WTC11 (cell line): ENCODE results near the gene CLIC3. TPM values are rescaled to one million over a fixed set of nuclear protein-coding genes. Genes with fewer than 3 reads are reported as not detected.

Experiments
- CREM ChIP-seq: sonication (generic); formaldehyde crosslinking; IDR thresholded peaks from 2 replicates; pipeline ENCODE4 v1.8.1; 2022; ENCODE audit warnings: mild to moderate bottlenecking, missing genetic modification reagents, moderate library complexity
- CTCF ChIP-seq: fragments of 200-600 bp; IDR thresholded peaks from 2 replicates; pipeline ENCODE4 v1.8.0; 2022; ENCODE audit warnings: antibody characterized with exemption
- FOXP4 ChIP-seq: sonication (generic); formaldehyde crosslinking; IDR thresholded peaks from 2 replicates; pipeline ENCODE4 v1.8.0; 2022; ENCODE audit warnings: mild to moderate bottlenecking, missing genetic modification reagents
- GTF2I ChIP-seq: fragments of 250-450 bp; sonication (Bioruptor Pico); conservative IDR thresholded peaks from 2 replicates; pipeline ENCODE4 v1.4.0; 2021; ENCODE audit warnings: mild to moderate bottlenecking
- MXD4 ChIP-seq: fragments of 250-450 bp; sonication (Bioruptor Pico); IDR thresholded peaks from 2 replicates; pipeline ENCODE4 v1.8.0; 2021; ENCODE audit warnings: mild to moderate bottlenecking, moderate library complexity, borderline replicate concordance
- PRRX2 ChIP-seq: fragments of 250-450 bp; sonication (Bioruptor Pico); IDR thresholded peaks from 2 replicates; pipeline ENCODE4 v1.8.0; 2021; ENCODE audit warnings: mild to moderate bottlenecking
- ZNF232 ChIP-seq: sonication (generic); formaldehyde crosslinking; IDR thresholded peaks from 2 replicates; pipeline ENCODE4 v1.8.0; 2022; ENCODE audit warnings: mild to moderate bottlenecking, missing genetic modification reagents
- ZNF263 ChIP-seq: sonication (generic); formaldehyde crosslinking; IDR thresholded peaks from 2 replicates; pipeline ENCODE4 v1.8.1; 2022; ENCODE audit warnings: low read depth, mild to moderate bottlenecking, moderate library complexity, missing genetic modification reagents
- ZNF425 ChIP-seq: fragments of 250-450 bp; sonication (Bioruptor Pico); conservative IDR thresholded peaks from 2 replicates; pipeline ENCODE4 v1.9.0; 2021; ENCODE audit warnings: mild to moderate bottlenecking
- ZSCAN18 ChIP-seq: fragments of 250-450 bp; sonication (Bioruptor Pico); IDR thresholded peaks from 2 replicates; pipeline ENCODE4 v2.1.2; 2022; ENCODE audit warnings: mild to moderate bottlenecking, moderate library complexity
- total RNA-seq: library from RNA; stranded (reverse); gene quantifications from 3 replicates; pipeline ENCODE4 v1.2.3, GENCODE V29; 2021
- TF ChIP-seq, protein P1 (sequence below): sonication (generic); formaldehyde crosslinking; conservative IDR thresholded peaks from 2 replicates; pipeline ENCODE4 v1.8.1; 2022; ENCODE audit warnings: mild to moderate bottlenecking, missing genetic modification reagents
- TF ChIP-seq, protein P2 (sequence below): sonication (generic); formaldehyde crosslinking; IDR thresholded peaks from 2 replicates; pipeline ENCODE4 v1.8.1; 2023; ENCODE audit warnings: mild to moderate bottlenecking, missing genetic modification reagents
- TF ChIP-seq, protein P3 (sequence below): sonication (generic); formaldehyde crosslinking; IDR thresholded peaks from 2 replicates; pipeline ENCODE4 v1.8.1; 2023; ENCODE audit warnings: mild to moderate bottlenecking, missing genetic modification reagents
- TF ChIP-seq, protein P4 (sequence below): sonication (generic); formaldehyde crosslinking; IDR thresholded peaks from 2 replicates; pipeline ENCODE4 v1.8.0; 2023; ENCODE audit warnings: missing genetic modification reagents
- TF ChIP-seq, protein P5 (sequence below): sonication (generic); formaldehyde crosslinking; IDR thresholded peaks from 2 replicates; pipeline ENCODE4 v1.8.0; 2022; ENCODE audit warnings: mild to moderate bottlenecking, missing genetic modification reagents

Gene CLIC3
- total RNA-seq, 1 experiment from 2014 or later = 0.31 TPM

GRCh38 chr9:136991993-136992818, 4.2 kb downstream of the CLIC3 start, which contains the start of gene PAXX (continued):
- TF ChIP-seq CREM (CRISPR knock-in tag) (no peak), ZSCAN18 (CRISPR knock-in tag) (no peak), ZNF263 (no peak), PRRX2 (CRISPR knock-in tag) (no peak), FOXP4 (CRISPR knock-in tag) (no peak), MXD4 (CRISPR knock-in tag) (no peak), ZNF425 (CRISPR knock-in tag) (no peak), ZNF232 (no peak), CTCF (no peak), GTF2I (CRISPR knock-in tag) (no peak)
- TF ChIP-seq, protein P1, sequence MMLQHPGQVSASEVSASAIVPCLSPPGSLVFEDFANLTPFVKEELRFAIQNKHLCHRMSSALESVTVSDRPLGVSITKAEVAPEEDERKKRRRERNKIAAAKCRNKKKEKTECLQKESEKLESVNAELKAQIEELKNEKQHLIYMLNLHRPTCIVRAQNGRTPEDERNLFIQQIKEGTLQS = no peak
- TF ChIP-seq, protein P2, sequence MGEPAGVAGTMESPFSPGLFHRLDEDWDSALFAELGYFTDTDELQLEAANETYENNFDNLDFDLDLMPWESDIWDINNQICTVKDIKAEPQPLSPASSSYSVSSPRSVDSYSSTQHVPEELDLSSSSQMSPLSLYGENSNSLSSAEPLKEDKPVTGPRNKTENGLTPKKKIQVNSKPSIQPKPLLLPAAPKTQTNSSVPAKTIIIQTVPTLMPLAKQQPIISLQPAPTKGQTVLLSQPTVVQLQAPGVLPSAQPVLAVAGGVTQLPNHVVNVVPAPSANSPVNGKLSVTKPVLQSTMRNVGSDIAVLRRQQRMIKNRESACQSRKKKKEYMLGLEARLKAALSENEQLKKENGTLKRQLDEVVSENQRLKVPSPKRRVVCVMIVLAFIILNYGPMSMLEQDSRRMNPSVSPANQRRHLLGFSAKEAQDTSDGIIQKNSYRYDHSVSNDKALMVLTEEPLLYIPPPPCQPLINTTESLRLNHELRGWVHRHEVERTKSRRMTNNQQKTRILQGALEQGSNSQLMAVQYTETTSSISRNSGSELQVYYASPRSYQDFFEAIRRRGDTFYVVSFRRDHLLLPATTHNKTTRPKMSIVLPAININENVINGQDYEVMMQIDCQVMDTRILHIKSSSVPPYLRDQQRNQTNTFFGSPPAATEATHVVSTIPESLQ (CRISPR knock-in tag) = no peak
- TF ChIP-seq, protein P3, sequence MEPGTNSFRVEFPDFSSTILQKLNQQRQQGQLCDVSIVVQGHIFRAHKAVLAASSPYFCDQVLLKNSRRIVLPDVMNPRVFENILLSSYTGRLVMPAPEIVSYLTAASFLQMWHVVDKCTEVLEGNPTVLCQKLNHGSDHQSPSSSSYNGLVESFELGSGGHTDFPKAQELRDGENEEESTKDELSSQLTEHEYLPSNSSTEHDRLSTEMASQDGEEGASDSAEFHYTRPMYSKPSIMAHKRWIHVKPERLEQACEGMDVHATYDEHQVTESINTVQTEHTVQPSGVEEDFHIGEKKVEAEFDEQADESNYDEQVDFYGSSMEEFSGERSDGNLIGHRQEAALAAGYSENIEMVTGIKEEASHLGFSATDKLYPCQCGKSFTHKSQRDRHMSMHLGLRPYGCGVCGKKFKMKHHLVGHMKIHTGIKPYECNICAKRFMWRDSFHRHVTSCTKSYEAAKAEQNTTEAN = peak; percentile 65; the same call in 1 of the 2 replicates
- TF ChIP-seq, protein P4, sequence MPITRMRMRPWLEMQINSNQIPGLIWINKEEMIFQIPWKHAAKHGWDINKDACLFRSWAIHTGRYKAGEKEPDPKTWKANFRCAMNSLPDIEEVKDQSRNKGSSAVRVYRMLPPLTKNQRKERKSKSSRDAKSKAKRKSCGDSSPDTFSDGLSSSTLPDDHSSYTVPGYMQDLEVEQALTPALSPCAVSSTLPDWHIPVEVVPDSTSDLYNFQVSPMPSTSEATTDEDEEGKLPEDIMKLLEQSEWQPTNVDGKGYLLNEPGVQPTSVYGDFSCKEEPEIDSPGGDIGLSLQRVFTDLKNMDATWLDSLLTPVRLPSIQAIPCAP (CRISPR knock-in tag) = 0 out of 2 replicates have a peak, but pooled peaks have one; percentile 44
- TF ChIP-seq, protein P5, sequence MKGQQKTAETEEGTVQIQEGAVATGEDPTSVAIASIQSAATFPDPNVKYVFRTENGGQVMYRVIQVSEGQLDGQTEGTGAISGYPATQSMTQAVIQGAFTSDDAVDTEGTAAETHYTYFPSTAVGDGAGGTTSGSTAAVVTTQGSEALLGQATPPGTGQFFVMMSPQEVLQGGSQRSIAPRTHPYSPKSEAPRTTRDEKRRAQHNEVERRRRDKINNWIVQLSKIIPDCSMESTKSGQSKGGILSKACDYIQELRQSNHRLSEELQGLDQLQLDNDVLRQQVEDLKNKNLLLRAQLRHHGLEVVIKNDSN (CRISPR knock-in tag) = no peak
